Activated CD4-positive, alpha-beta T cell treated with anti-CD3 and anti-CD28 coated beads, Interleukin-2, amount 50 U/mL, for 4 hours (primary cell): Measurements from ENCODE around the gene KRIT1.

Source experiments
- DNase-seq, 2 experiments: peaks; one replicate each; pipeline ENCODE4 v3.0.0-alpha.2; 2020

Gene KRIT1

DNA sequence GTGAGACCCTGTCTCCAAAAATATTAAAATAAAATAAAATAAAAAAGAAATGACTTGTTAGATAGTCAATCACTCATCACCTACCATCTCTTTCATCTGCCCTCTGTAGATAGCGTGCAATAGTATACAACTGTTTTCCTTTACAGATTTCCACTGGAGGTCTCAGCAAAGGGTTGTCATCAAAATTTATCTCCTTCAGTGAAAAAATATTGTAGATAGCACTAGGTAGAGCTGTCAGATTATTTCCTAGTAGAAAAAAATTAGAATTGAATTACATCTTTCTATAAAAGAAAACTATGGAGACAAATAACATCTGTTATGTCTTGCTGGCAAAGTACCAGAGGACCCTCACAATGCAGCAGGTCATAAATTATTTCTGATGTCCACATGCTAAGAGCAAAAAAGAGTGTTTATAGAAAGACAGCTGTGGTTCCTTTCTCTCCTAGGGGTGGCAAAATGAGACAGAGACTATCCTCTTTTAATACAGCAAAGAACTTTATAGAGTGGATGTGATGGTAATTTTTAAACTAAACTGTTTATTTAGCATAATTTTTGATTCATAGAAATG lies 95.2 kb downstream of the KRIT1 start:
- DNase-seq, result no peak

DNA sequence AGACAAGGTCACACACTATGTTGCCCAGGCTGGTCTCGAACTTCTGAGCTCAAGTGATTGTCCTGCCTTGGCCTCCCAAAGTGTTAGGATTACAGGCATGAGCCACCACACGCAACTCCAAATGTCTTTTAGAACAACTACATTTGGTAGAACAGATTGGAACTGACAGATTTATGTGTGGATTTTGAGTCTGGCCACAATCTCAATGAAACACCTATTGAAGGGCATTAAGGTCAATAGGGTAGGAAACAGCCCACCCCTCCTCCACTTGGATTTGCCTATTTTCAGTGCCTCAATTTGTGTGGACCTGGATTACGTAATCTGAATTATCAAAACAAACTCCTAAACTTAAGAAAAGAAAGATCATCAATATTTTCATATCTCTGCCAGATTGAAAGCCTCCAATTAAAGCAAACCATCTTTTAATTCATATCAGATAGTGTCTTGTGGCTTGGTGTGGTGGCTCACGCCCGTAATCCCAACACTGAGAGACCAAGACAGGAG lies 95.9 kb downstream of the KRIT1 start:
- no peak for DNase-seq
